HepG2 (cell line): Measurements from ENCODE around the gene PEAK3. TPM values are rescaled to one million over a fixed set of nuclear protein-coding genes. Genes with fewer than 3 reads are reported as not detected.

Source experiments
- CREM ChIP-seq, 2 experiments: sonication (generic) in 1 of 2; formaldehyde crosslinking in 1 of 2; IDR thresholded peaks; 2 replicates each; pipeline versions ENCODE4 v1.4.0 to v1.6.1; 2016 to 2020; ENCODE audit warnings: antibody characterized with exemption in 1 of 2, mild to moderate bottlenecking in 1 of 2, missing genetic modification reagents in 1 of 2
- SALL1 ChIP-seq: sonication (generic); formaldehyde crosslinking; IDR thresholded peaks from 2 replicates; pipeline ENCODE4 v1.8.0; 2022; ENCODE audit warnings: mild to moderate bottlenecking, missing genetic modification reagents
- SP1 ChIP-seq, 2 experiments: fragments of 450-650 bp in 1 of 2; sonication (generic) in 1 of 2; formaldehyde crosslinking in 1 of 2; IDR thresholded peaks; 2 replicates each; pipeline versions ENCODE4 v1.4.0 to v1.6.1; 2016 to 2020; ENCODE audit warnings: missing genetic modification reagents in 1 of 2
- ZFP36 ChIP-seq: fragments of 150-350 bp; IDR thresholded peaks from 2 replicates; pipeline ENCODE4 v1.6.1; 2018; ENCODE audit warnings: borderline replicate concordance, low read length, low read depth; ENCODE audit not compliant: partially characterized antibody
- ZNF260 ChIP-seq: sonication (generic); formaldehyde crosslinking; IDR thresholded peaks from 2 replicates; pipeline ENCODE4 v1.4.0; 2020; ENCODE audit warnings: missing genetic modification reagents, low read depth, mild to moderate bottlenecking, borderline replicate concordance
- ZNF44 ChIP-seq: sonication (generic); formaldehyde crosslinking; IDR thresholded peaks from 2 replicates; pipeline ENCODE4 v1.5.1; 2020; ENCODE audit warnings: mild to moderate bottlenecking, missing genetic modification reagents
- ZNF766 ChIP-seq: sonication (generic); formaldehyde crosslinking; IDR thresholded peaks from 2 replicates; pipeline ENCODE4 v1.5.0; 2020; ENCODE audit warnings: missing genetic modification reagents, borderline replicate concordance
- ZNF780A ChIP-seq: sonication (generic); formaldehyde crosslinking; IDR thresholded peaks from 2 replicates; pipeline ENCODE4 v1.8.0; 2022; ENCODE audit warnings: mild to moderate bottlenecking, missing genetic modification reagents, moderate library complexity
- ZZZ3 ChIP-seq: sonication (generic); formaldehyde crosslinking; IDR thresholded peaks from 2 replicates; pipeline ENCODE4 v1.4.0; 2020; ENCODE audit warnings: missing genetic modification reagents, mild to moderate bottlenecking, borderline replicate concordance
- polyA plus RNA-seq, 8 experiments: library from polyadenylated mRNA; depleted of rRNA in 3 of 8; stranded (reverse) in 7 of 8; unstranded in 1 of 8; fragments of >200 nt; fragmentation: Illumina TruSeq in 4 of 8; extraction: Trizol in 4 of 8; gene quantifications; 2 replicates each; pipeline versions ENCODE4 v1.2.1 to v1.2.3, GENCODE V29; 2011 to 2016; ENCODE audit warnings: low read depth in 4 of 8, missing spikeins in 1 of 8, mixed read lengths in 1 of 8; ENCODE audit not compliant: insufficient read depth in 1 of 8
- total RNA-seq, 5 experiments: library from RNA; depleted of rRNA; stranded (reverse); fragments of >200 nt; fragmentation: Illumina TruSeq; extraction: Trizol; gene quantifications; 2 replicates each; pipeline ENCODE4 v1.2.3, GENCODE V29; 2016; ENCODE audit warnings: low read depth in 1 of 5
- TF ChIP-seq, protein P1 (sequence below): sonication (generic); formaldehyde crosslinking; IDR thresholded peaks from 2 replicates; pipeline ENCODE4; 2020; ENCODE audit warnings: missing genetic modification reagents, mild to moderate bottlenecking, borderline replicate concordance
- TF ChIP-seq, protein P2 (sequence below): sonication (generic); formaldehyde crosslinking; IDR thresholded peaks from 2 replicates; pipeline ENCODE4 v1.4.0; 2020; ENCODE audit warnings: missing genetic modification reagents
- TF ChIP-seq, protein P3 (sequence below), 2 experiments: IDR thresholded peaks; 2 replicates each; pipeline ENCODE4 v1.6.1; 2011 to 2012; ENCODE audit warnings: low read length in 2 of 2, borderline replicate concordance in 1 of 2, low read depth in 1 of 2, mild to moderate bottlenecking in 1 of 2, moderate library complexity in 1 of 2
- TF ChIP-seq, protein P4 (sequence below): sonication (generic); formaldehyde crosslinking; IDR thresholded peaks from 2 replicates; pipeline ENCODE4 v1.4.0; 2020; ENCODE audit warnings: missing genetic modification reagents, borderline replicate concordance

The PEAK3 gene
- total and polyA plus RNA-seq, 2 of the 13 experiments (the other 11 are each of a cell fraction or from before 2014, with no cell fraction given) = not detected

DNA sequence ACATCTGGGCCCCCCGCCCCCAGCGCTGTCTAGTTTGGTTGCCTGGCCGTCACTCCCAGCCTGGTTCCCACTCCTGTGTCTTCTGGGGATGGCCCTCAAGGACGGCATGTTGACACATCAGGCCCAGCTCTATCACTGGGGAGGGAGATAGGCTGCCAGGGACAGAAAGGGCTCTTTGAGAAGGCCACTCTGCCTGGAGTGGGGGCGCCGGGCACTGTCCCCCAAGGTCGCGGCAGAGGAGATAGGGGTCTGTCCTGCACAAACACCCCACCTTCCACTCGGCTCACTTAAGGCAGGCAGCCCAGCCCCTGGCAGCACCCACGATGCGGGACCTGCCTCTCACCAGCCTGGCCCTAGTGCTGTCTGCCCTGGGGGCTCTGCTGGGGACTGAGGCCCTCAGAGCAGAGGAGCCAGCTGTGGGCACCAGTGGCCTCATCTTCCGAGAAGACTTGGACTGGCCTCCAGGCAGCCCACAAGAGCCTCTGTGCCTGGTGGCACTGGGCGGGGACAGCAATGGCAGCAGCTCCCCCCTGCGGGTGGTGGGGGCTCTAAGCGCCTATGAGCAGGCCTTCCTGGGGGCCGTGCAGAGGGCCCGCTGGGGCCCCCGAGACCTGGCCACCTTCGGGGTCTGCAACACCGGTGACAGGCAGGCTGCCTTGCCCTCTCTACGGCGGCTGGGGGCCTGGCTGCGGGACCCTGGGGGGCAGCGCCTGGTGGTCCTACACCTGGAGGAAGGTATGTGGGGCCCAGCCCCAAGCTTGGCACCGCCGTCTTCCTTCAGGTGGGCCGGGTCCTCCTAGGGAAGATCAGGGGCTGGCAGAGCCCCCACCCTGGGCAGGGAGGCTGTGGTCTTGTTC is 32.7 kb downstream of the PEAK3 start, which contains the start of gene AMH (continued):
- TF ChIP-seq, protein P1, sequence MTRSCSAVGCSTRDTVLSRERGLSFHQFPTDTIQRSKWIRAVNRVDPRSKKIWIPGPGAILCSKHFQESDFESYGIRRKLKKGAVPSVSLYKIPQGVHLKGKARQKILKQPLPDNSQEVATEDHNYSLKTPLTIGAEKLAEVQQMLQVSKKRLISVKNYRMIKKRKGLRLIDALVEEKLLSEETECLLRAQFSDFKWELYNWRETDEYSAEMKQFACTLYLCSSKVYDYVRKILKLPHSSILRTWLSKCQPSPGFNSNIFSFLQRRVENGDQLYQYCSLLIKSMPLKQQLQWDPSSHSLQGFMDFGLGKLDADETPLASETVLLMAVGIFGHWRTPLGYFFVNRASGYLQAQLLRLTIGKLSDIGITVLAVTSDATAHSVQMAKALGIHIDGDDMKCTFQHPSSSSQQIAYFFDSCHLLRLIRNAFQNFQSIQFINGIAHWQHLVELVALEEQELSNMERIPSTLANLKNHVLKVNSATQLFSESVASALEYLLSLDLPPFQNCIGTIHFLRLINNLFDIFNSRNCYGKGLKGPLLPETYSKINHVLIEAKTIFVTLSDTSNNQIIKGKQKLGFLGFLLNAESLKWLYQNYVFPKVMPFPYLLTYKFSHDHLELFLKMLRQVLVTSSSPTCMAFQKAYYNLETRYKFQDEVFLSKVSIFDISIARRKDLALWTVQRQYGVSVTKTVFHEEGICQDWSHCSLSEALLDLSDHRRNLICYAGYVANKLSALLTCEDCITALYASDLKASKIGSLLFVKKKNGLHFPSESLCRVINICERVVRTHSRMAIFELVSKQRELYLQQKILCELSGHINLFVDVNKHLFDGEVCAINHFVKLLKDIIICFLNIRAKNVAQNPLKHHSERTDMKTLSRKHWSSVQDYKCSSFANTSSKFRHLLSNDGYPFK (CRISPR knock-in tag) = no peak
- no peak for TF ChIP-seq ZNF766 (CRISPR knock-in tag)
- TF ChIP-seq ZFP36 = no peak
- no peak for TF ChIP-seq SALL1 (CRISPR knock-in tag)
- TF ChIP-seq, protein P2, sequence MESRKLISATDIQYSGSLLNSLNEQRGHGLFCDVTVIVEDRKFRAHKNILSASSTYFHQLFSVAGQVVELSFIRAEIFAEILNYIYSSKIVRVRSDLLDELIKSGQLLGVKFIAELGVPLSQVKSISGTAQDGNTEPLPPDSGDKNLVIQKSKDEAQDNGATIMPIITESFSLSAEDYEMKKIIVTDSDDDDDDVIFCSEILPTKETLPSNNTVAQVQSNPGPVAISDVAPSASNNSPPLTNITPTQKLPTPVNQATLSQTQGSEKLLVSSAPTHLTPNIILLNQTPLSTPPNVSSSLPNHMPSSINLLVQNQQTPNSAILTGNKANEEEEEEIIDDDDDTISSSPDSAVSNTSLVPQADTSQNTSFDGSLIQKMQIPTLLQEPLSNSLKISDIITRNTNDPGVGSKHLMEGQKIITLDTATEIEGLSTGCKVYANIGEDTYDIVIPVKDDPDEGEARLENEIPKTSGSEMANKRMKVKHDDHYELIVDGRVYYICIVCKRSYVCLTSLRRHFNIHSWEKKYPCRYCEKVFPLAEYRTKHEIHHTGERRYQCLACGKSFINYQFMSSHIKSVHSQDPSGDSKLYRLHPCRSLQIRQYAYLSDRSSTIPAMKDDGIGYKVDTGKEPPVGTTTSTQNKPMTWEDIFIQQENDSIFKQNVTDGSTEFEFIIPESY (CRISPR knock-in tag) = no peak
- TF ChIP-seq ZNF44 (CRISPR knock-in tag) = no peak
- no peak for TF ChIP-seq SP1 (IDR thresholded peaks at IDR 0.05)
- no peak for TF ChIP-seq SP1 (CRISPR knock-in tag; IDR thresholded peaks at IDR 0.05)
- TF ChIP-seq, protein P3, sequence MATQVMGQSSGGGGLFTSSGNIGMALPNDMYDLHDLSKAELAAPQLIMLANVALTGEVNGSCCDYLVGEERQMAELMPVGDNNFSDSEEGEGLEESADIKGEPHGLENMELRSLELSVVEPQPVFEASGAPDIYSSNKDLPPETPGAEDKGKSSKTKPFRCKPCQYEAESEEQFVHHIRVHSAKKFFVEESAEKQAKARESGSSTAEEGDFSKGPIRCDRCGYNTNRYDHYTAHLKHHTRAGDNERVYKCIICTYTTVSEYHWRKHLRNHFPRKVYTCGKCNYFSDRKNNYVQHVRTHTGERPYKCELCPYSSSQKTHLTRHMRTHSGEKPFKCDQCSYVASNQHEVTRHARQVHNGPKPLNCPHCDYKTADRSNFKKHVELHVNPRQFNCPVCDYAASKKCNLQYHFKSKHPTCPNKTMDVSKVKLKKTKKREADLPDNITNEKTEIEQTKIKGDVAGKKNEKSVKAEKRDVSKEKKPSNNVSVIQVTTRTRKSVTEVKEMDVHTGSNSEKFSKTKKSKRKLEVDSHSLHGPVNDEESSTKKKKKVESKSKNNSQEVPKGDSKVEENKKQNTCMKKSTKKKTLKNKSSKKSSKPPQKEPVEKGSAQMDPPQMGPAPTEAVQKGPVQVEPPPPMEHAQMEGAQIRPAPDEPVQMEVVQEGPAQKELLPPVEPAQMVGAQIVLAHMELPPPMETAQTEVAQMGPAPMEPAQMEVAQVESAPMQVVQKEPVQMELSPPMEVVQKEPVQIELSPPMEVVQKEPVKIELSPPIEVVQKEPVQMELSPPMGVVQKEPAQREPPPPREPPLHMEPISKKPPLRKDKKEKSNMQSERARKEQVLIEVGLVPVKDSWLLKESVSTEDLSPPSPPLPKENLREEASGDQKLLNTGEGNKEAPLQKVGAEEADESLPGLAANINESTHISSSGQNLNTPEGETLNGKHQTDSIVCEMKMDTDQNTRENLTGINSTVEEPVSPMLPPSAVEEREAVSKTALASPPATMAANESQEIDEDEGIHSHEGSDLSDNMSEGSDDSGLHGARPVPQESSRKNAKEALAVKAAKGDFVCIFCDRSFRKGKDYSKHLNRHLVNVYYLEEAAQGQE (IDR thresholded peaks at IDR 0.05; ENCODE audit: borderline replicate concordance in 1 of 2, low read depth in 1 of 2, low read length in 2 of 2) = no peak
- no peak for TF ChIP-seq ZNF780A (CRISPR knock-in tag)
- TF ChIP-seq, protein P4, sequence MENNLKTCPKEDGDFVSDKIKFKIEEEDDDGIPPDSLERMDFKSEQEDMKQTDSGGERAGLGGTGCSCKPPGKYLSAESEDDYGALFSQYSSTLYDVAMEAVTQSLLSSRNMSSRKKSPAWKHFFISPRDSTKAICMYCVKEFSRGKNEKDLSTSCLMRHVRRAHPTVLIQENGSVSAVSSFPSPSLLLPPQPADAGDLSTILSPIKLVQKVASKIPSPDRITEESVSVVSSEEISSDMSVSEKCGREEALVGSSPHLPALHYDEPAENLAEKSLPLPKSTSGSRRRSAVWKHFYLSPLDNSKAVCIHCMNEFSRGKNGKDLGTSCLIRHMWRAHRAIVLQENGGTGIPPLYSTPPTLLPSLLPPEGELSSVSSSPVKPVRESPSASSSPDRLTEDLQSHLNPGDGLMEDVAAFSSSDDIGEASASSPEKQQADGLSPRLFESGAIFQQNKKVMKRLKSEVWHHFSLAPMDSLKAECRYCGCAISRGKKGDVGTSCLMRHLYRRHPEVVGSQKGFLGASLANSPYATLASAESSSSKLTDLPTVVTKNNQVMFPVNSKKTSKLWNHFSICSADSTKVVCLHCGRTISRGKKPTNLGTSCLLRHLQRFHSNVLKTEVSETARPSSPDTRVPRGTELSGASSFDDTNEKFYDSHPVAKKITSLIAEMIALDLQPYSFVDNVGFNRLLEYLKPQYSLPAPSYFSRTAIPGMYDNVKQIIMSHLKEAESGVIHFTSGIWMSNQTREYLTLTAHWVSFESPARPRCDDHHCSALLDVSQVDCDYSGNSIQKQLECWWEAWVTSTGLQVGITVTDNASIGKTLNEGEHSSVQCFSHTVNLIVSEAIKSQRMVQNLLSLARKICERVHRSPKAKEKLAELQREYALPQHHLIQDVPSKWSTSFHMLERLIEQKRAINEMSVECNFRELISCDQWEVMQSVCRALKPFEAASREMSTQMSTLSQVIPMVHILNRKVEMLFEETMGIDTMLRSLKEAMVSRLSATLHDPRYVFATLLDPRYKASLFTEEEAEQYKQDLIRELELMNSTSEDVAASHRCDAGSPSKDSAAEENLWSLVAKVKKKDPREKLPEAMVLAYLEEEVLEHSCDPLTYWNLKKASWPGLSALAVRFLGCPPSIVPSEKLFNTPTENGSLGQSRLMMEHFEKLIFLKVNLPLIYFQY (CRISPR knock-in tag) = no peak
- TF ChIP-seq CREM (IDR thresholded peaks at IDR 0.05) = no peak
- no peak for TF ChIP-seq CREM (CRISPR knock-in tag; IDR thresholded peaks at IDR 0.05)
- TF ChIP-seq ZNF260 (CRISPR knock-in tag) = no peak
- no peak for TF ChIP-seq ZZZ3 (CRISPR knock-in tag)
